NCI-H1436 treated with DMSO at 0.1 percent for 48 hours (cell line): ENCODE results near the gene KASH5.
"Not testable (repeated sequence)": the region's sequence is repeated elsewhere in the genome, so short reads cannot be mapped to it uniquely, and the experiment has no call there.

Source experiments
- DNase-seq: peaks from one replicate; lab custom pipeline; 2025; lab: John Stamatoyannopoulos, UW

KASH5 gene

GRCh38 chr19:49436381-49437017, 48.5 kb downstream of the KASH5 start:
- no peak for DNase-seq

- no peak for DNase-seq
Observed at GRCh38 chr19:49437231-49437630, 49.2 kb downstream of the KASH5 start.

- no peak for DNase-seq
Observed at GRCh38 chr19:49438261-49438660, 50.2 kb downstream of the KASH5 start.

GRCh38 chr19:49439836-49440235, 51.8 kb downstream of the KASH5 start:
- DNase-seq: no peak

- DNase-seq: no peak
Observed at GRCh38 chr19:49440439-49441209, 52.6 kb downstream of the KASH5 start.

GRCh38 chr19:49441210-49441959, 53.3 kb downstream of the KASH5 start, which contains the start of gene SLC17A7:
Gene SLC17A7 (minus strand): TSS chr19:49441527. CDS start chr19:49441379, 148 bp downstream.
- DNase-seq: no peak

GRCh38 chr19:49441960-49442350, 53.9 kb downstream of the KASH5 start:
- DNase-seq: no peak

- no peak for DNase-seq
Observed at GRCh38 chr19:49442354-49442753, 54.3 kb downstream of the KASH5 start.

- no peak for DNase-seq
Observed at GRCh38 chr19:49442771-49443365, 54.8 kb downstream of the KASH5 start.

- peak; percentile 87 for DNase-seq
Observed at GRCh38 chr19:49443366-49444099, 55.5 kb downstream of the KASH5 start.

GRCh38 chr19:49444100-49444700, 56.2 kb downstream of the KASH5 start:
- DNase-seq: not testable (repeated sequence)

GRCh38 chr19:49445997-49446396, 57.9 kb downstream of the KASH5 start:
- no peak for DNase-seq

- no peak for DNase-seq
Observed at GRCh38 chr19:49447485-49448431, 59.7 kb downstream of the KASH5 start.

- DNase-seq: no peak
Observed at GRCh38 chr19:49448432-49448786, 60.4 kb downstream of the KASH5 start.

GRCh38 chr19:49450405-49450804, 62.4 kb downstream of the KASH5 start:
- no peak for DNase-seq

GRCh38 chr19:49451430-49452181, 63.6 kb downstream of the KASH5 start, which contains the start of gene PIH1D1:
Gene PIH1D1 (minus strand): TSS chr19:49451814. CDS start chr19:49451574, 240 bp downstream.
- DNase-seq: peak; percentile 100

- DNase-seq: peak; percentile 98
Observed at GRCh38 chr19:49453013-49453756, 65.1 kb downstream of the KASH5 start, which contains the start of gene ALDH16A1. Gene ALDH16A1 (plus strand): TSS chr19:49453225. CDS start chr19:49453332, 107 bp downstream.

- no peak for DNase-seq
Observed at GRCh38 chr19:49453757-49454240, 65.8 kb downstream of the KASH5 start.
